ENCODE results near the gene ZNF43.
A peak's percentile ranks its signal among the peaks of the same experiment; 100 is the strongest.
"Not testable (repeated sequence)": the region's sequence is repeated elsewhere in the genome, so short reads cannot be mapped to it uniquely, and the experiment has no call there.

Gene ZNF43

DNA sequence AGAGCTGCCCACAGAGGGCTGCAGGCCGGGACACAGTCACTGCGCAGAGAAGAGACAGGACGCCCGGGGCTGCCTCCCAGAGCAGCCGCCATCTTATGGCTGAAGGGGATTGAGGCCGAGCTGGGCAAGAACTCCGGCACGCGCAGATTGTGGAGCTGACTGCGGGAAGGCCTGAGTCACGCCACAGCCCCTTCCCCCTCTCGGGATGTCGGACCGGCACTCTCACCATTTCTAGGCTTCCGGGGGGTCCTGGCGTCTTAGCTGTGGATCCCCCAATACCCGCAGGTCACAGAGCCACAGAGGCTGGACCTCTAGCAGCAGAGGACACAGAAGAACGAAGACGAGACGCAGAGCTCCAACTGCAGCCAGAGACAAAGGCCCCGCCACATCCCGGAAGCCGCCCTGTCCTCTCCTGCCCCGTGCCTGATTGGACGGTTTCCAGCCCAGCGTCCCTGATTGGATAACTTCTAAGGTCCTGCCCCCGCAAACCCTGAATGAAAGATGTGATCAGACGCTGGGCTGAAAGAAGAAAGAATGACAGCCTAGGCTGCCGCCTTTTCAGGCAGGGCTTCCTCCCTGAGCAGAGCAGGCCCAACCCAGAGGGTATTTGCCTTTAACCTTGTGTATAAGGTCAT is at the start of gene ZNF43:
Gene ZNF43 (minus strand): TSS at position 373 of the 635 bp plus-strand sequence. CDS start 144 bp downstream, at position 229.
- DNase-seq = peak; percentile 89 to 95

- DNase-seq = not testable (repeated sequence)
Measured at GRCh38 chr19:21885516-21885915, 49.5 kb upstream of the ZNF43 start.

DNA sequence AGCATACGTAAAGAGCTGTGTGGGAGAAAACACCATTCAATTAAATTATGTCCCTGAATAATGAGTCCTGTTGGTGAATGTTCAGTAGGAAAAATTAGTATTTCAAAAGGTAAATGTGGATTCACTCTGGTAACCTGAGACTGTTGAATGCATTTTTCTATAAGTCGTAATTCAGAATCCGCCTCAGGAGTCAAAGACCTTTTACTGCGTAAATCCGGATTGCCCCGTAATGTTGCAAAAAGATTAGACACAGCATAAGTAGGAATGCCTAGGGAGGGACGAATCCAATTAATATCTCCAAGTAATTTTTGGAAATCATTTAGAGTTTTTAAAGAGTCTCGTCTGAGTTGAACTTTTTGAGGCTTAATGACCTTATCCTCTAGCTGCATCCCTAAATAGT is 48.8 kb upstream of the ZNF43 start:
- not testable (repeated sequence) for DNase-seq

GRCh38 chr19:21883516-21883915 is 47.5 kb upstream of the ZNF43 start:
- no peak for DNase-seq

- DNase-seq = not testable (repeated sequence)
Measured at GRCh38 chr19:21880761-21881160, 44.8 kb upstream of the ZNF43 start.

DNA sequence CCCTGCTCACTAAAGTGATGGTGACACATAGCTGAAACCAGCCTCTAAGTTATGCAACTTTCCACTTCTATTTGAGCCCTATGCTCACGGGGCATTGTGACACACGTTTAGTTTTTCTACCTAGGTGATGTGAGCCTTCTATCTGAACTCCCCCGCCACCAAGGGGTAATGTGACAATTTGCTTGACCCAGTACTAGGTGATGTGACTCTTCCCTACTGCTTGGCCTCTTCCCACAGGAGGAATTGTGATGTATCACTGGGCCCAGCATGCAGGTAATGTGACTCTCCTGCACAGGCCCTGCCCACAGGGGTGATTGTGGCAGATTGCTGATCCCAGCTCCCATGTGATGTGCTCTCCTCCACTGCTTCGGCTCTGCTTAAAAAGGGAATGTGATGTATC is 42.7 kb upstream of the ZNF43 start:
- no peak for DNase-seq

DNA sequence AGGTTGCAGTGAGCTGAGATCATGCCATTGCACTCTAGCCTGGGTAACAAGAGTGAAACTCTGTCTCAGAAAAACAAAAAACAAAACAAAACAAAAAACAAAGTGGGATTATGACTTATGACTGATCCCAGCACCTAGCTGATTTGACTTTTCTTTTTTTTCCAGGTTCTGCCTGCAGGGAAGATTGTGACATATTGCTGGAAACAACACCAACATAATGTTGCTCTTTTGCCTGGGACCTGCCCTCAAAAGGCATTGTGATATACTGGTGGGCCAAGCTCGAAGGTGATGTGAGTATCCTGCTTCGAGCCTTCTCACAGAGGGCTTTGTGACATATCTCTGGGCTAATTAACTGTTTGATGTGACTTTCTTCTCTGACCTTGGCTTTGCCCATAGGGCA is 42.0 kb upstream of the ZNF43 start:
- no peak for DNase-seq

DNA sequence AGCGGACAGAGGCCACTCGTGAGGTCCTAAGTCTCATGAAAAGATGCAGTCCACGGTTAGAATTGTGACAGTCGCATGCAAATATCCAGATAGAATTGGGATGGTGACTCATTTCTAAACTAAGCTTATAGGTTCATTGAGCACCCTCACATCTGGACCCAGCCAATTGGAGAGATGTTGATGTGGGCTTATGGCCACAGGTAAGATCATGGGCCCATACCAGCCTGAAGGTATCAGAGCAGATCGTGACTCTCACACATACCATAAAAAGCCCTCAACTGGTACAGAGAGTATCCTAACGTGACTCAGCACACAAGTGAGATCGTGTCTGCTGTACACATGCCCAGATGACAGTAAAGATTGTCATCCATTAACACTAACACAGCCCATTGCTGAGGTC is 40.6 kb upstream of the ZNF43 start:
- DNase-seq = not testable (repeated sequence)

DNA sequence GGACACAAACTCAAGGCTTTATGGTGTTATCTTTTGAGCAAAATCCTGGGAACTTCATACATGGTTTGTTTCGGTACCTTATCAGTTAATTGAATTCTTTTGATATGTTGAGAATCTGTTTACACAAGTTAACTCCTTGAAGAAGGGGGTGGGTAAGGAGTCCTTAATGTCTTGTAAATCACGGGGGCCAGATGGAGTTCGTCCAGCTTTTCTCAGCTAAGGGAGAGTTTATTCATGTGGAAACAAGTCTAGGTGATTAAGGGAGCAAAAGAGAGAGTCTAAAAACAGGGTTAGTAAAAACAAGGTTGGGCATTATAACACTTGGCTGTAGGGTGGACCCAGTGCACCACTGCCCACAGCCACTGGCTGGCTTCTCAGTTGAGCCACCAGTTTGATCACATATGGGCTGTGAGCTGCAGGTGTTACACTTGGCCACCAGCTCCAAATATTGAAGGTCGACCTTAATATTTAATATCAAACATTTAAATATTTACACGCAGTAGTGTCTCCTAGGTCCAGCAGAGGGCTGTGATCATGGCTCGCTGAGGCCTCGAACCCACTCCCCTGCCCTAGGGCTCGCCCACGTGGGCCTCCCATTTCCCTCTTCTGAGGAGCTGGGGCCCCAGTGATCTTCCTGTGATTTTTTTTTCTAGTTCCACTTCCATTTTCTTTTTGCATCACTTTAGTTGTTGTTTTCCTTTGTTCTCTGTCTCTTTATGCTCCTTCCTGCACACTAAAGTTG is 21.0 kb upstream of the ZNF43 start:
- DNase-seq = no peak

- DNase-seq = peak; percentile 91 to 92
Measured at GRCh38 chr19:21851596-21852345, 15.8 kb upstream of the ZNF43 start.

GRCh38 chr19:21850656-21851255 is 14.8 kb upstream of the ZNF43 start:
- DNase-seq = no peak

GRCh38 chr19:21848706-21849105 is 12.7 kb upstream of the ZNF43 start:
- DNase-seq = no peak

DNA sequence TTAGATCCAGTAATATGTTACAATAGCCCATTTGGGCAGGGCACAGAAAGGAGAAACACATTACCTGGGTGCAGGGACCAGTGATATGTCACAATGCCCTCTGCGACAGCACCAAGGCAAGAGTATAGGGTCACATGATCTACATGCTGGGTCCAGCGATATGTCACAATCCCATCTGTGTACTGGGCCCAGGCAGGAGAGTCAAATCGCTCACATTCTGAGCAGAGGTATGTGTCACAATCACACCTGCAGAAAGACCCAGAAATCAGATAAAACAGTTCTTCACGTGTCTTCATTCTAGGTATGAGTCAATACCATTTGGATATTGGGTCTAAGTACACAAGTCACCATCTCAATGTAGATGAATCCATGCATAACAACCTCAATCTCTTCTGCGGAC is 7.1 kb upstream of the ZNF43 start:
- no peak for DNase-seq

DNA sequence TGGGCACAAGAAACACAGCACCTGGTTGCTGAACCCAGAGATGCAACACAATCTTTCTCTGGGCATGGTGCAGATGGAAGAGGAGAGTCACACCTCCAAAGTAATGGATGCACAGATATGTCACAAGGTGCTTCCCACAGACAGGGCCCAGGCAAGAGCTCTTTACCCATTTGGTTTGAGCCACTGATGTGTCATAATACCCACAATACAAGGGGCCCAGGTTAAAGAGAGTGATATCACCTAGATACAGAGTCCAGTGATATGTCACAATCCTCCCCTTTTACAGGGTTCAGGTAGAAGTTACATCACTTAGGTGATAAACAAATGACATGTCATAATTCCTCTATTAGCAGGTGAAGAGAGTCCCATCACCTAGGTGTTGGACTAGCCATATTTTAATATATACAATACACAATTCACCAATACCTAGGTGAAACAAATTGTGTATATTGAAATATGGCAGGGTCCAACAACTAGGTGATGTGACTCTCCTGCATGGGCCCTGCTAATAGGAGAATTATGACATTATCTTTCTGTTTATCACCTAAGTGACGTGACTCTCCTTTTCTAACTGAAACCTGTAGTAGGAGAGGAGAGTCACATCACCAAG is 5.6 kb upstream of the ZNF43 start:
- DNase-seq = no peak

- no peak for DNase-seq
Measured at GRCh38 chr19:21841081-21841480, 5.1 kb upstream of the ZNF43 start.

GRCh38 chr19:21839976-21840375 is 4.0 kb upstream of the ZNF43 start:
- DNase-seq = no peak

- no peak for DNase-seq
Measured at GRCh38 chr19:21838646-21839045, 2.7 kb upstream of the ZNF43 start.

- DNase-seq = no peak
Measured at GRCh38 chr19:21835429-21835809, 563 bp downstream of the ZNF43 start.

DNA sequence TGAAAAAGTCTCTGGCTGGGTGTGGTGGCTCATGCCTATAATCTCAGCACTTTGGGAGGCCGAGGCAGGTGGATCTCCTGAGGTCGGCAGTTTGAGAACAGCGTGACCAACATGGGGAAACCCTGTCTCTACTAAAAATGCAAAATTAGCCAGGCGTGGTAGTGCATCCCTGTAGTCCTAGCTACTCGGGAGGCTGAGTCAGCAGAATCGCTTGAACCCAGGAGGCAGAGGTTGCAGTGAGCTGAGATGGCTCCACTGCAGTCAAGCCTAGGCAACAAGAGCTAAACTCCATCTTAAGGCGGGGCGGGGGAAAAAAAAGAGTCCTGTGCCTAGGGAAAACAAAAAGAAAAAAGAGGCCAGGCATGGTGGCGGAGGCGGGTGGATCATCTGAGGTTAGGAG is 2.2 kb downstream of the ZNF43 start:
- DNase-seq = no peak

DNA sequence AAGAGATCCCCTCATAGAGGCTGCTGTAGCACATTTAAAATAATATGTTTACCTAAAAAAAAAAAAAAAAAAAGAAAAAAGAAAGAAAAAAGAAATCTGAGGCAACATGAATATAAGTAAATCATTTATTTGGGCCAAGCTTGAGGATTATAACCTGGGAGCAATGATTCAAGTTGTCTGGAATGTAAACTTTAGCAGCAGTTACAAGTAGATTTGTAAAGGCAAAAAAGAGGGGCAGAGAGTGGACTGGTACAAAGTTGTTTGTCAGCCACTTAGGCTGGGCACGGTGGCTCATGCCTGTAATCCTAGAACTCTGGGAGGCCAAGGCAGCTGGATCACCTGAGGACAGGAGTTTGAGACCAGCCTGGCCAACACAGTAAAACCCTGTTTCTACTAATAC is 11.3 kb downstream of the ZNF43 start:
- no peak for DNase-seq

- DNase-seq = no peak
Measured at GRCh38 chr19:21823224-21823623, 12.8 kb downstream of the ZNF43 start.

DNA sequence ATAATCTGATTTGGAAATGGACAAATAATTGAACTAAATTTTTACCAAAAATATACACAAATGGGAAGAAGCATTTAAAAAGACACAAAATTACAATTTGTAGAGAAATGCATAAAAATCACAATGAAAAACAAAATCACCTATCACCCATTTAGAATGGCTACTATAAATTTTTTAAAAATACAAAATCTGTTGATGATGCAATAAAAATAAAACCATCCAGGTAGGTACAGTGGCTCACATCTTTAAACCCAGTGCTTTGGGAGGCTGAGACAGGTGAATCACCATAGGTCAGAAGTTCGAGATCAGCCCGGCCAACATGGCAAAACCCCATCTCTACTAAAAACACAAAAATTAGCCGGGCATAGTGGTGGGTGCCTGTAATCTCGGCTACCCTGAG is 23.5 kb downstream of the ZNF43 start:
- no peak for DNase-seq

GRCh38 chr19:21808400-21809000 is 27.5 kb downstream of the ZNF43 start:
- not testable (repeated sequence) for DNase-seq

All from AML-193 (cell line).